Esophagus squamous epithelium (tissue), 4 donors: ENCODE measurements around the gene SMO.

ENCODE experiments used
- POLR2A ChIP-seq, 4 donors: fragments of 450-650 bp; IDR thresholded peaks; one replicate each; pipeline ENCODE4 v1.6.1; 2017; ENCODE audit warnings: antibody characterized with exemption in 4 of 4, mild to moderate bottlenecking in 4 of 4, moderate library complexity in 3 of 4
- TF ChIP-seq, protein P1 (sequence below), 6 experiments: fragments of 450-650 bp in 4 of 6; fragments of 200-600 bp in 2 of 6; sonication (generic) in 2 of 6; IDR thresholded peaks; one replicate each; pipeline ENCODE4 v1.5.1; 2016 to 2019; ENCODE audit warnings: antibody characterized with exemption in 6 of 6, mild to moderate bottlenecking in 4 of 6, moderate library complexity in 4 of 6

DNA sequence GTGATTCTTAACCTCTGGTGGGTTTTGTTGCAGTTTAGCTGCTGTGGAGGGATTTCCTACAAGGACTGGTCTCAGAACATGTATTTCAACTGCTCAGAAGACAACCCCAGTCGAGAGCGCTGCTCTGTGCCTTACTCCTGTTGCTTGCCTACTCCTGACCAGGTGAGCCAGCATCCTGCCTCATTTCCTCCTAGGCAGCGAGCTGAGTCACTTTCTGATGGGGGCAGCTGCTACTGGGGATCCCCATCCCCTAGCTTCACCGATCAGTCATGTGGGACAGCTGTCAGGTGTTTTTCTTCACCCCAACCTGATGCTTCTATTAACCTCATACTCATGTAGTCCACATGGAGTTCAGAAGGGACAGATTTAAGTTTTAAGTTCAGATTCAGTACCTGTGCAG, 21.7 kb upstream of the SMO start:
- TF ChIP-seq POLR2A (IDR thresholded peaks at IDR 0.05): no peak
- TF ChIP-seq, protein P1, sequence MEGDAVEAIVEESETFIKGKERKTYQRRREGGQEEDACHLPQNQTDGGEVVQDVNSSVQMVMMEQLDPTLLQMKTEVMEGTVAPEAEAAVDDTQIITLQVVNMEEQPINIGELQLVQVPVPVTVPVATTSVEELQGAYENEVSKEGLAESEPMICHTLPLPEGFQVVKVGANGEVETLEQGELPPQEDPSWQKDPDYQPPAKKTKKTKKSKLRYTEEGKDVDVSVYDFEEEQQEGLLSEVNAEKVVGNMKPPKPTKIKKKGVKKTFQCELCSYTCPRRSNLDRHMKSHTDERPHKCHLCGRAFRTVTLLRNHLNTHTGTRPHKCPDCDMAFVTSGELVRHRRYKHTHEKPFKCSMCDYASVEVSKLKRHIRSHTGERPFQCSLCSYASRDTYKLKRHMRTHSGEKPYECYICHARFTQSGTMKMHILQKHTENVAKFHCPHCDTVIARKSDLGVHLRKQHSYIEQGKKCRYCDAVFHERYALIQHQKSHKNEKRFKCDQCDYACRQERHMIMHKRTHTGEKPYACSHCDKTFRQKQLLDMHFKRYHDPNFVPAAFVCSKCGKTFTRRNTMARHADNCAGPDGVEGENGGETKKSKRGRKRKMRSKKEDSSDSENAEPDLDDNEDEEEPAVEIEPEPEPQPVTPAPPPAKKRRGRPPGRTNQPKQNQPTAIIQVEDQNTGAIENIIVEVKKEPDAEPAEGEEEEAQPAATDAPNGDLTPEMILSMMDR (IDR thresholded peaks at IDR 0.05): no peak
